HPDE6-E6E7 (cell line): ENCODE measurements around the gene TRERF1.
"Not testable (repeated sequence)": the region's sequence is repeated elsewhere in the genome, so short reads cannot be mapped to it uniquely, and the experiment has no call there.

ENCODE experiments used
- DNase-seq: peaks from one replicate; pipeline ENCODE4 v3.0.0; 2011; ENCODE audit warnings: missing footprints; ENCODE audit errors: extremely low spot score

TRERF1 gene

DNA sequence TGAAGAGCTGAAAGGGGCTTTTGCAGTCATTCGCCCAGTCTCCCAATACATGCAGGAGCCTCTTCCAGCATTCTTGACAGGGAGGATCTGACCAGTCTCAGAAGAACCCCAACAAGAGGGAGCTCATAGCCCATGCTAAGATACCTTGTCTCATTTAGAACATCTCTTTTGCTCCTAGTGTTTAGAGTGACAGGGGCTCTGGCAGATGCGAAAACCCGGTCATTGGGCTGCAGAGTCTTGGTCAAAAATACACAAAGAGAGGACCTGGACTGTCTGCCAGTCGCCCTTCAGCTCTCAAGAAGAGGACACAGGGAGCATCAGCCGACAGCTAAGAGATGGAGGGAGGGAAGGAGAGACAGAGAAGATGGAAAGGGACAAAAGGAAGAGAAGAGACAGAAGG, 257.7 kb downstream of the TRERF1 start:
- DNase-seq: no peak

DNA sequence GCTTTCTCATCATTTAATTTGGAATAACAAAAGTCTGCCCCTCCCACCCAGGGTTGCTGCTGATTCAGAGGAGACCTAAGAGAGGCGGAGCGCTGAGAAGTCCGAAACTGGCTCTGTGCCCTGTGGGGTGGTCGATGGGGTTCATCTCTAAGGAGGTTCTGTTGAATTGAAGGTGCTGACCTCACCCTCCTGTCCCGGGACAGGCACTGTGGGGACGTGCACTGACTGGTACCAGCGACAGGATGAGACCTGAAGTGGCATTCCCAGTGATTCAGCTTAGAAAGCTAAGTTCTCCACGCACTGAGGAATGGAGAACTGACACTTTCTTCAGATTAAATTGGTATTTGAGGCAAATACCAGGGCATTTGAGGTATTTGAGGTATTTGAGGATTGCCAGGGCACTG, 258.2 kb downstream of the TRERF1 start:
- peak; percentile 69 for DNase-seq

DNA sequence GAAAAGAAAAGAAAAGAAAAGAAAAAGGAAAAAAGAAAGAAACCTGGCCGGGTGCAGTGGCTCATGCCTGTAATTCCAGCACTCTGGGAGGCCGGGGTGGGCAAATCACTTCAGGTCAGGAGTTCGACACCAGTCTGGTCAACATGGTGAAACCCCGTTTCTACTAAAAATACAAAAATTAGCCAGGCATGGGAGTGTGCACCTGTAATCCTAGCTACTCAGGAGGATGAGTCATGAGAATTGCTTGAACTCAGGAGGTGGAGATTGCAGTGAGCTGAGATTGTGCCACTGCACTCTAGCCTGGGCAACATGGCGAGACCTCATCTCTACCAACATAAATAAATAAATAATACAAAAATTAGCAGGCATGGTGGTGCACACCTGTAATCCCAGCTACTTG, 259.3 kb downstream of the TRERF1 start:
- DNase-seq: not testable (repeated sequence)

DNA sequence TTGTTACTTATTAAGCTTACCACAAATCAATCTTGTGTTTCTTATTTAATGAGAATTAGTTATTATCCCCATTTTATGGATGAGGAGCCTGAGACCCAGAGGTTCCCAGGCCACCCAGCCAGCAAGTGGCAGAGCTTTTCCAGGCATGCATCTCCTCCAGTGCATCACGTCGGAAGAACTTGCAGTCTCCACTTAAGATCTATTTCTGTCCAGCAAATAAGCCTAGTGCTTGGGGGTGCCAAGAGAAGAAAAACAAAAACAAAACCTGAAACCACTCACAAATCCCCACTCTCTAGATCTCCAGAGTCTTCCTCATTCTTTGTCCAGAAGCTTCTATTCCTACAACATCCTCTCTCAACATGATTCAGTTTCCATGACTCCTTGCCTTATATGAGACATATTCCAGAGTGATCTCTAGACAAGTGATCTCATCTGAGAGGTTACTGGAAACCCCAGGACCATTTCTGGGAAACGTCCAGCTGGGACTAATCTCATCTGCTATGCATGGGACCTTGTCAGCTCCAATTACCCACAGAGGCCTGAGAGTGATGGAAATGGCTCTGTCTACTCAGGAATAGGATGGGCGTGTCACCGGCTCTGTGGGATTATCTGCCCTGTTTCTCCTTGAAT, 261.1 kb downstream of the TRERF1 start:
- no peak for DNase-seq

DNA sequence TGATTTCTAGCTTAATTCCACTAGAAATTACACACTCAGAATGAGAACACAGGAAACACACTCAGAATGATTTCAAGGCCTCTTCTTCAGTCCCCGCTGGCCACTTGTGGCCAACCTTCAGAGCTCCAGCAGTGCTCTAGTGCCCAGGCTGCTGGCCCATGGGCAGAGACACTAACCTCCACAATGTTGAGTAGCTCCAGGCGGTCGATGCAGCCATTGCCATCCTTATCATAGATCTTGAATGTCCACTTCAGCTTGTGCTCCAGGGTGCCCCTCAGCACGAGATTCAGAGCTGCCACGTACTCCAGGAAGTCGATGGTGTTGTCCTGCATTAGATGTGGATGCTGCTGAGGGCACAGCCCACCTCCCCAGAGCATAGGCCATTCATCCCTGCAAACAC, 263.3 kb downstream of the TRERF1 start:
- DNase-seq: no peak

DNA sequence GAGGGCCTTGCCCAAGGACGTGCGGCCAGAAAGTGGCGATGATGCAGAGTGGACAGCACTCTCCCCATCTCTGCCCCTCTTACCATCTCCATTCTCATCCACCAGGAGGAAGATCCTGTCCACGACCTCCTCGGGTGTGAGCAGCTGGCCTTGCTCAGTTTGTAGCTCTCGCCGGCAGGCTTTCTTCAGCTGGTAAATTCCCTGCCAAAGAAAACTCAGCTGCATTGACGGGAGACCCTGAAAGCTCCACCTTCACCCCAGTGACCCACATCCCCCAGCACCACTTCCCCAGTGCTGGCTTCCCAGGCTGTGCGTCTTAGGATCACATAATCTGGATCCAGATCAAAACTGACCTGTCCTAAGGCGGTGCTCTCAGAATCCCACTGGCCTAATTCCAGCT, 266.1 kb downstream of the TRERF1 start:
- DNase-seq: no peak

DNA sequence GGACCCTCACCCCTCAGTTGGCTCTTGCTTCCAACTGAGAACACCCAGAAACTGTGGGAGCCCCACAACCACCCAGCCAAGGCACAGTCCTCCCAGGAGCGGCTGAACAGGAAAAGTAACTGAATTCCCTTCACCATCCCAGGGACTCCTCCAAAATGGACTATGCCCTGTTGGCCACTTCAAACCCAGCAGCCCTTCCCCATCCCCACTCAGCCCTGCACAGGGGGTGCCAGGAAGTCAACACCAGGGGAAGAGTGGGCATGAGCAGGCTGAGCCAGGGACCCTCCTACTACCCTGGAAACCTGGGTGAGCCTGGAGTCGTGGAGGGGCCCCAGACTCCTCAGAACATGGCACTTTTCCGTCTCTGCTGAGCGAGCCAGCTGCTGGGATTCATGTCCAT, 267.3 kb downstream of the TRERF1 start:
- DNase-seq: no peak

DNA sequence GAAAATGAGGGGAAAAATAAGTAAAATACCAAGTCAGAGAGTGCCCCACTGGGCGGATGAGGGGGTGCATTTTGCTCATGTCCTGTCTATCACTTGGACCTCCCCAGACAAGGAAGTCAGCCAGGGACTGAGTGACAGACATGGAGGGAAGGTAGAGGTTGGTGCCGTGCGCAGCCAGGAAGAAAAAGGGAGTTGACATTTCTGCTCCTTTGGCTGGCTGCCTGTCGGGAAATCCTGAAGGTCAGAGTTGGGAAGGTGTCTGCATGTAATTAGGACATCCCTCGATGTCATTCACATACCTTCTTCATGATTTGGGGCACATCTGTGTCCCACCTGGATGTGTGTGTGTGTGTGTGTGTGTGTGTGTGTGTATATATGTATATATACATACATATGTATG, 269.6 kb downstream of the TRERF1 start:
- DNase-seq: no peak

DNA sequence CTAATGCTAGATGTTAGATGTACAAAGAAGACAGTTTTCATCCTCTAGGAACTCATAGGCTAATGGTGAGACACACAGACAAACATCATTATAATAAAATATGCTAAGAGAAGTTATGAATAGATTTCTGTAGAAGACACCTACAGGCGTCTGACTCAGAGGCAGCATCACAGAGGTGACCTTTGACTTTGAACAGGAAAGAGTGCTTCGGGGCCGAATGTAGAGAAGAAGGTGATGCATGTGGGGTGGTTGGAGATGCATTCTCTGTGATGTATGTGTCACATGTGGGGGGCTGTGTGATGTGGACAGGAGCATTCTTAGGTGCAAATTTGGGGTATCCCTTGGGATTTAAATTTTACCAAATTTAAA, 271.8 kb downstream of the TRERF1 start:
- no peak for DNase-seq

DNA sequence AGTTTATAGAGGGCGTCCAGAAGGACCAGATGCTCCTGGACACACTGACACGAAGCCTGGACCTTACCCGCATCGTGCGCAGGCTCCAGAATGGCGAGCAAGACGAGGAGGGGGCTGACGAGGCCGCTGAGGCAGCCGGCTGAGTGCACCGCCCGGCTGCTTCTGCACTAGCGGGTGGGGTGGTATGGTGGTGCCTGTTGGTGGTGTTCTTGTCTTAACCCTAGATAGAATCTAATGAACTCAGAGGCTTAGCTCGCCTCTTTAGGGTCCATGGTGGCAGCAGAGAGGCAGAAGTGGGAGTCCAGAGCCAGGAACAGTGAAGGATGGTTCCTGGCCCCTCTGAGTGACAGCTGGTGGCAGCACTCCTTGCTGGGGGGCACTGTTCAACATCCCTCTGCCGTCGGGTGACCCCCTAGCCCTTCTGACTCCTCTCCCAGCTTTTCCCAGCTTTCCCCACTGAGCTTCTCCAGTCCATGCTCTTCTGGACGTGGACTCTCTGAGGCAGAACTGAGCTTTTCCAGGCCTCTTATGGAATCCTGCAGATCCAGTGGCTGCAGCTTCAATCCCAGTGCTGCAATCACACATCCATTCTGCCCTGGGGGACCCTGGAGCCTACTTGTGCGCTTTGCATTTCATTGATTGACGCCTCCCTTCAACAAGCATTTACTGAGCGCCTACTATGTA, 272.3 kb downstream of the TRERF1 start:
- DNase-seq: no peak

DNA sequence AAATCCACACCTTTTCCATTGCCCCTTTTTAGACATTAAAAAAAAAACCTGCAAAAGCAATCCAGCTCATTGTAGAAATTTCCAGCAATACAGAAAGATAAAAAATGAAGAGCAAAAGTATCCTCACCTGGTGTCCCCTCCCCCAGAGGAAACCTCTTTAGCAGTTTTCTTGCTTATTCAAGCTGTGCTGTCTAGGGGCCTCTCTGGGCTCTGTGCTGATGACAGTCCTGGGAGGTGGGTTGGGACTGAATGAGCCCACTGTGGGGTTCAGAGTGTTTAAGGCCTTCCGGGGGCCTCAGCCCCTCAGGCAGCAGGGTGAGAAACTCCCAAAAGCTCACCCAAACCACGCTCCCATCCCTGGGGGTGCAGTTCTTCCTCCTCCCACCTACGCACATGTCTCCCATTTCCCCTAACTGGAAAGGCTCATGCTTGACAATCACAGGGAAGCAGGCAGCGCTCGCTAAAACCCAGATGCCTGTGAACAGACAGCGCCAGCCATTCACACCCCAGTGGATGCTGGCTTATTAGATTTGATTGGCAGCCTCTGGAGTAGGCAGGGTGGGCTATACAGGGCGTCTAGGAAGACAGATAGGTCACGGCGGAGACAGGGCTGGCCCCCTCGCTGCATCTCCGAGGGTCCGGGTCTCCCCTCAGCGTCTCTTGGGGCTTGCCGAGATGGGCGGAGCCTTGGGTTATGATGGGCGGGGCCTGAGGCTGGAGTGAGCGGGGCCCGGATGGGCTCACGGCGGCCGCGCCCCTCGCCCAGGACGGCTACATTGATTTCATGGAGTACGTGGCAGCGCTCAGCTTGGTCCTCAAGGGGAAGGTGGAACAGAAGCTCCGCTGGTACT, 274.0 kb downstream of the TRERF1 start:
- DNase-seq: no peak

DNA sequence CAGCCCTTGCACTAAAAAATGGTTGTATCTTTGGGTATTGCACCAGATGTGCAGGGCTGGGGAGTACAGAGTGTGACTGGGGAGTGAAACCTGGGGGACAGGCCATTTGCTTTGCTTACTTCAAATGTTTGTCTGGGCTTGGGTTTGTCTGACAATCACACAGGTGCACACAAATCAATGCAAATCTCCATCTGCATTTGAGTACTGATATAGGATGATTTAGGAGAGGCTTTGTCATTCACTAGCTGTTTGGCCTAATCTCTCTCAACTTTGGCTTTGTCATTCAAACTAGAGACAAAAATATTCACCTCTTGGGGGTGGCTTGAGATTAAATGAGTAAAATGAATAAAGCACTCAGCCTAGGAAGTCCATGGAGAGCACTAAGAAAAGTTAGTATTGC, 274.7 kb downstream of the TRERF1 start:
- no peak for DNase-seq

DNA sequence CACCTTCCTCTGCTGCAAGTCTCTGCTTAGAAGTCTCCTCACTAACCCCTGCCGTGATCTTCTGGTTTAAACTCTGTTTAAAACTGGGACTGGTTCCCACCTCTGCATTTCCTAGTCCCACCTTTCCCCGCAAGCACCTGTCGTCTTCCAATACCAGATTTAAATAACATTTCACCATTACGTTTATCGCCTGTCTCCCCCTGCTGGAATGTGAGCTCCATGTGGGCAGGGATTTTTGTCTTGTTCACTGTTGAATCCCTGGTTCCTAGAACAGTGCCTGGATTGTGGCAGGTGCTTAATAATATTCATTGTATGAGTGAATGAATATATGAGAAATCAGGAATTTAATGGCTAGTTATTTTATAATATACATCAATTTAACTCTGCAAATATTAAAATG, 275.9 kb downstream of the TRERF1 start:
- DNase-seq: no peak
